HFFc6 (cell line): ENCODE data around the gene DTNB. TPM values are rescaled to one million over a fixed set of nuclear protein-coding genes. Genes with fewer than 3 reads are reported as not detected.
A peak's percentile ranks its signal among the peaks of the same experiment; 100 is the strongest.
"Not testable (repeated sequence)": the region's sequence is repeated elsewhere in the genome, so short reads cannot be mapped to it uniquely, and the experiment has no call there.

ENCODE experiments used
- DNase-seq: peaks from one replicate; pipeline ENCODE4 v3.0.0-alpha.2; 2018
- H3K27ac Mint-ChIP-seq: 2 replicates; pipeline ENCODE4 v1.8.0; 2020; ENCODE audit warnings: mild to moderate bottlenecking, mixed read lengths
- H3K27me3 Mint-ChIP-seq: 2 replicates; pipeline ENCODE4 v1.8.0; 2021; ENCODE audit warnings: mild to moderate bottlenecking, moderate library complexity, mixed read lengths; ENCODE audit not compliant: insufficient read depth
- H3K36me3 Mint-ChIP-seq: 2 replicates; pipeline ENCODE4 v1.8.0; 2021; ENCODE audit warnings: low read depth, mixed read lengths
- H3K4me1 Mint-ChIP-seq: 2 replicates; pipeline ENCODE4 v1.8.0; 2020; ENCODE audit warnings: low read depth, mixed read lengths
- H3K4me3 Mint-ChIP-seq: 2 replicates; pipeline ENCODE4 v1.8.0; 2020; ENCODE audit warnings: mild to moderate bottlenecking, moderate library complexity, mixed read lengths
- H3K9me3 Mint-ChIP-seq: 2 replicates; pipeline ENCODE4 v1.8.0; 2020; ENCODE audit warnings: mild to moderate bottlenecking, mixed read lengths
- total RNA-seq, 6 experiments: library from RNA; stranded (reverse); fragmentation: NEBNext Ultra II Directional; extraction: Animal tissue kit (Norgen Biotek cat#: 25700); gene quantifications; 2 replicates in 1 of 6; 3 replicates in 5 of 6; pipeline ENCODE4 v1.2.3, GENCODE V29; 2021
- TF ChIP-seq, protein P1 (sequence below): fragments of 200-600 bp; sonication (generic); IDR thresholded peaks from 2 replicates; pipeline ENCODE4 v1.5.0; 2021; ENCODE audit warnings: antibody characterized with exemption, mild to moderate bottlenecking

Gene DTNB
- total RNA-seq, 6 experiments from 2014 or later: 4.2 to 6.2 (median 4.7) TPM

DNA sequence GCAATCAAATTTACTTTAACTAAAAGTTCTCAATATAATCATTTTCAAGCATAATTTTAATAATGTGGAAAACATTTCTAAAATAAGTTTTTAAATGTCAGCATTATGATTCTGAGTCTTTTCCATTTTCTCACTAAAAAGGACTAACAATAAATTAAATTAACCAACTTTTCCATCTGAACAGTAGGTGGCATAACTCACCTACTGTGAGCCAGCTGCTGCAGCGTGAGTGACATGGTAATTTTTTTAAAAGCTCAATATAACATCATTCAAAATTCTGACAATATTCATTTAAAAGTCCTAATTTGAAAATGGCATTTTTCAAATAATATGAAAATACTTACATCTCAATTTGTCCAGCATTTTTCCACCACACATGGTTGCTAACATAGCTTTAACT is 66.5 kb downstream of the DTNB start:
- H3K27me3 Mint-ChIP-seq: no peaks in the 10 kb centered on the region; the same call in none of the 2 replicates
- no peaks in the 10 kb centered on the region for H3K36me3 Mint-ChIP-seq
- TF ChIP-seq, protein P1, sequence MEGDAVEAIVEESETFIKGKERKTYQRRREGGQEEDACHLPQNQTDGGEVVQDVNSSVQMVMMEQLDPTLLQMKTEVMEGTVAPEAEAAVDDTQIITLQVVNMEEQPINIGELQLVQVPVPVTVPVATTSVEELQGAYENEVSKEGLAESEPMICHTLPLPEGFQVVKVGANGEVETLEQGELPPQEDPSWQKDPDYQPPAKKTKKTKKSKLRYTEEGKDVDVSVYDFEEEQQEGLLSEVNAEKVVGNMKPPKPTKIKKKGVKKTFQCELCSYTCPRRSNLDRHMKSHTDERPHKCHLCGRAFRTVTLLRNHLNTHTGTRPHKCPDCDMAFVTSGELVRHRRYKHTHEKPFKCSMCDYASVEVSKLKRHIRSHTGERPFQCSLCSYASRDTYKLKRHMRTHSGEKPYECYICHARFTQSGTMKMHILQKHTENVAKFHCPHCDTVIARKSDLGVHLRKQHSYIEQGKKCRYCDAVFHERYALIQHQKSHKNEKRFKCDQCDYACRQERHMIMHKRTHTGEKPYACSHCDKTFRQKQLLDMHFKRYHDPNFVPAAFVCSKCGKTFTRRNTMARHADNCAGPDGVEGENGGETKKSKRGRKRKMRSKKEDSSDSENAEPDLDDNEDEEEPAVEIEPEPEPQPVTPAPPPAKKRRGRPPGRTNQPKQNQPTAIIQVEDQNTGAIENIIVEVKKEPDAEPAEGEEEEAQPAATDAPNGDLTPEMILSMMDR: peak; percentile 83
- peak; percentile 8 for DNase-seq
- no peaks in the 10 kb centered on the region for H3K4me1 Mint-ChIP-seq
- no peak overlapping the region for H3K4me3 Mint-ChIP-seq
- H3K27ac Mint-ChIP-seq: no peak overlapping the region
- no peaks in the 10 kb centered on the region for H3K9me3 Mint-ChIP-seq

DNA sequence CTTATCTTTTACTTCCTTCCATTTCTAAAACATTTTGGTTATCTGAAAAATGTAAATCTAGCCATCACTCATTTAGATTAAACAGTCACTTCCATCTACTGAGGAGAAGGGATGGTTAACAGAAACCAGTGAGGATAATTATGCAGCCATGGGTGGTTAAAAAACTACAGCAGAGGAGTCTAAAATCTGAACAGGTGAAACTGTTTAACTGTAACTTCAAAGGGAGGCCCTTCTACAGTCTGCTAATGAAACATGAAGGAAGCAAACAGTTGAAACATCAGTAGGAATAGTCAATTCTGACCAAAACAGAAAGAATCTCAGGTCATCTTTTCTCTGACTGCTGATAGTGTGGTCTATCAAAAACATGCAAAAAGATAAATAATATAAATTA is 71.0 kb downstream of the DTNB start:
- TF ChIP-seq, protein P1: no peak
- no peak overlapping the region for H3K27ac Mint-ChIP-seq
- no peak overlapping the region for H3K4me3 Mint-ChIP-seq
- H3K4me1 Mint-ChIP-seq: no peaks in the 10 kb centered on the region
- DNase-seq: no peak
- no peaks in the 10 kb centered on the region for H3K9me3 Mint-ChIP-seq
- no peaks in the 10 kb centered on the region for H3K36me3 Mint-ChIP-seq
- peaks cover 2% of the 10 kb centered on the region for H3K27me3 Mint-ChIP-seq

DNA sequence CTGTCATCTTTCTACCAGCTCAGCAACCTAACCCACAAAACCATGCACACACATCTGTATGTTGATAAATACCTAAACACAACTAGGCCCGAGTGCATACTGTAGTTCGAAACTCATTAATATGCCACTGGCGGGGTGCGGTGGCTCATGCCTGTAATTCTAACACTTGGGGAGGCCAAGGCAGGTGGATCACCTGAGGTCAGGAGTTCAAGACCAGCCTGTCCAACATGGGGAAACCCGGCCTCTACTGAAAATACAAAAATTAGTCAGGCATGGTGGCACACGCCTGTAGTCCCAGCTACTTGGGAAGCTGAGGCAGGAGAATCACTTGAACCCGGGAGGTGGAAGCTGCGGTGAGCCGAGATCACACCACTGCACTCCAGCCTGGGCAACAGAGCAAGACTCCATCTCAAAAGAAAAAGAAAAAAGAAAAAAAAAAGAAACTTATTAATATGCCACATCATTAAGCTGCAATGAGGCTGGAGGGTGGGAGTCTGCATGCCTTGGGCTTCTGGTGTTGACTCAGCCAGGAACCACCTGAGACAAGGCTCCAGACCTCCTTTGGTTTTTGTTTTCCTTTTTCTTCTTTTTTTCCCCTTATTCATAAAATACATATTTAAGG is 71.6 kb downstream of the DTNB start:
- not testable (repeated sequence) for H3K4me1 Mint-ChIP-seq, H3K9me3 Mint-ChIP-seq, H3K27me3 Mint-ChIP-seq, H3K27ac Mint-ChIP-seq, DNase-seq, H3K36me3 Mint-ChIP-seq, H3K4me3 Mint-ChIP-seq

DNA sequence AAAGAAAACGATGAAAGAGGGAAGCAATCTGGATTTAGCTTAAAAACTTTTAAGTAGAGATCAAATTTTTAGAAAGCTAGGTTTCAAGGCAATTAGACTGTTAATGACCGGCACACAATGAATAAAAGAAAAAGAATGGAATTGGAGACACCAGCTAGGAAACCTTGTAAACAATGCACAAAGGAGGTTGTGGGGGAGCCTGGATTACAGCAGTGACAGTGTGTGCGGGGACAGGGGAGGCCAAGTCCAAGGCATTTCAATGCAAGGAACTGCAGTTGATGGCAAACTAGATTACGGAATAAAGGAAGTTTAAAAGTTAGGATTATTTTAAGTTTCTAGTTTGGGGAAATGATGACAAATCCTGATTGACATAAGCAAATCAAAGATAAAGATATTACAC is 74.5 kb downstream of the DTNB start:
- TF ChIP-seq, protein P1: no peak
- no peak for DNase-seq
- no peaks in the 10 kb centered on the region for H3K36me3 Mint-ChIP-seq
- no peak overlapping the region for H3K27ac Mint-ChIP-seq
- H3K4me1 Mint-ChIP-seq: peaks cover 6% of the 10 kb centered on the region
- H3K4me3 Mint-ChIP-seq: no peak overlapping the region
- H3K27me3 Mint-ChIP-seq: peaks cover 2% of the 10 kb centered on the region; the same call in 1 of the 2 replicates
- no peaks in the 10 kb centered on the region for H3K9me3 Mint-ChIP-seq

DNA sequence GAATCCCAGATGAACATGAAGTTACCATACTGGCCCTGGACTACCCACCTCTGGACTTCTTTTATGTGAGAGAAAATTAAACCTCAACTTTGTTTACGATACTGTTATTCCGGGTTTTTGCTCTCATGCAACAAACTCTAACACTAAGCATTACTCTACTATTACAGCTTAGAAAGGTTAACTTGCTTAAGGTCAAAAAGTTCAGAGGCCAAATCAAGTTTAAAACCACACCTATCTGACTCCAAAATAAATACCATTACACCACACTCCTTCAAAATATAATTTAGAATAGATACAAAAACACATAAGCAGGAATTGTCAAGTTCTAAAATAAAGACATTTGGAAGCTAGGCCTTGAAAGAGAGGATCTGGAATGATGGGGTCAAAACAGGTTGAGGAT is 75.0 kb downstream of the DTNB start:
- Mint-ChIP-seq H3K27me3 (peaks cover 2% of the 10 kb centered on the region; the same call in 1 of the 2 replicates), H3K27ac (no peak overlapping the region), H3K36me3 (no peaks in the 10 kb centered on the region), H3K9me3 (no peaks in the 10 kb centered on the region), H3K4me3 (no peak overlapping the region), H3K4me1 (peaks cover 6% of the 10 kb centered on the region)
- DNase-seq: no peak
- TF ChIP-seq, protein P1: no peak

DNA sequence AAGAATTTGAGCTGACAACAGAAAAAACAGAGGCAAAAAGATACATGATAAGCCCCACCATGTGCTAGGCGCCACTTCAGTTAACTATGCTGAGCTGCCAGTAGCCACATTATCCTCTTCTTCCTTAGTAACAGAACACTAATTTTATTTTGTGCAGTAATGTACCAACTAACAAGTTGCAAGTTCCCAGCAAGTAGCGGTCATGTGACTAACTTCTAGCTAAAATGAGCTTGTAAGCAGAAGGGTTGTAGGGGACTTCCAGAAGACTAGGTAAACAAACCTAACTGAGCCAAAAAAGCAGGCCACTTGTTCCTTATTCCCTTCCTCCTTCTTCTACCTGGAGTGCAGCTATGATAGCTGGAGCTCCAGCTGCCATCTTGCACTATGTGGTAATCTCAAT is 75.5 kb downstream of the DTNB start:
- Mint-ChIP-seq H3K4me3 (no peak overlapping the region), H3K4me1 (peaks cover 6% of the 10 kb centered on the region), H3K27ac (no peak overlapping the region), H3K36me3 (no peaks in the 10 kb centered on the region), H3K27me3 (peaks cover 2% of the 10 kb centered on the region; the same call in 1 of the 2 replicates), H3K9me3 (no peaks in the 10 kb centered on the region)
- TF ChIP-seq, protein P1: no peak
- no peak for DNase-seq
